Gastroesophageal sphincter (tissue), 3 donors: ENCODE results near the gene ISLR.

Source experiments
- POLR2A ChIP-seq, 2 donors: fragments of 450-650 bp; IDR thresholded peaks; one replicate each; pipeline ENCODE4 v1.6.1; 2017; ENCODE audit warnings: antibody characterized with exemption in 2 of 2, mild to moderate bottlenecking in 2 of 2, moderate library complexity in 1 of 2
- TF ChIP-seq, protein P1 (sequence below), 4 experiments: fragments of 200-600 bp in 2 of 4; fragments of 450-650 bp in 2 of 4; sonication (generic) in 1 of 4; IDR thresholded peaks; one replicate each; pipeline ENCODE4 v1.5.1; 2017 to 2019; ENCODE audit warnings: antibody characterized with exemption in 4 of 4, mild to moderate bottlenecking in 2 of 4, moderate library complexity in 2 of 4

DNA sequence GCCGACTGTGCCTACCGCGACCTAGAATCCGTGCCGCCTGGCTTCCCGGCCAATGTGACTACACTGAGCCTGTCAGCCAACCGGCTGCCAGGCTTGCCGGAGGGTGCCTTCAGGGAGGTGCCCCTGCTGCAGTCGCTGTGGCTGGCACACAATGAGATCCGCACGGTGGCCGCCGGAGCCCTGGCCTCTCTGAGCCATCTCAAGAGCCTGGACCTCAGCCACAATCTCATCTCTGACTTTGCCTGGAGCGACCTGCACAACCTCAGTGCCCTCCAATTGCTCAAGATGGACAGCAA lies 1.4 kb downstream of the ISLR start:
- TF ChIP-seq, protein P1, sequence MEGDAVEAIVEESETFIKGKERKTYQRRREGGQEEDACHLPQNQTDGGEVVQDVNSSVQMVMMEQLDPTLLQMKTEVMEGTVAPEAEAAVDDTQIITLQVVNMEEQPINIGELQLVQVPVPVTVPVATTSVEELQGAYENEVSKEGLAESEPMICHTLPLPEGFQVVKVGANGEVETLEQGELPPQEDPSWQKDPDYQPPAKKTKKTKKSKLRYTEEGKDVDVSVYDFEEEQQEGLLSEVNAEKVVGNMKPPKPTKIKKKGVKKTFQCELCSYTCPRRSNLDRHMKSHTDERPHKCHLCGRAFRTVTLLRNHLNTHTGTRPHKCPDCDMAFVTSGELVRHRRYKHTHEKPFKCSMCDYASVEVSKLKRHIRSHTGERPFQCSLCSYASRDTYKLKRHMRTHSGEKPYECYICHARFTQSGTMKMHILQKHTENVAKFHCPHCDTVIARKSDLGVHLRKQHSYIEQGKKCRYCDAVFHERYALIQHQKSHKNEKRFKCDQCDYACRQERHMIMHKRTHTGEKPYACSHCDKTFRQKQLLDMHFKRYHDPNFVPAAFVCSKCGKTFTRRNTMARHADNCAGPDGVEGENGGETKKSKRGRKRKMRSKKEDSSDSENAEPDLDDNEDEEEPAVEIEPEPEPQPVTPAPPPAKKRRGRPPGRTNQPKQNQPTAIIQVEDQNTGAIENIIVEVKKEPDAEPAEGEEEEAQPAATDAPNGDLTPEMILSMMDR (IDR thresholded peaks at IDR 0.05): no peak
- TF ChIP-seq POLR2A (IDR thresholded peaks at IDR 0.05): no peak
